Mesendoderm (in vitro differentiated cells): ENCODE results near the gene PTPRZ1.

ENCODE experiments used
- DNase-seq: peaks from one replicate; pipeline ENCODE4 v3.0.0; 2013
- H2AK5ac ChIP-seq: 2 replicates; pipeline ENCODE4 v1.6.1; 2013; ENCODE audit warnings: low read length, inconsistent platforms
- H2BK120ac ChIP-seq: 2 replicates; pipeline ENCODE4 v1.6.1; 2013; ENCODE audit warnings: low read depth, mild to moderate bottlenecking, low read length, moderate library complexity, mixed read lengths
- H2BK15ac ChIP-seq: replicated peaks from 2 replicates; pipeline ENCODE4 v1.6.1; 2013; ENCODE audit warnings: low read depth, mild to moderate bottlenecking, moderate library complexity
- H2BK5ac ChIP-seq: 2 replicates; pipeline ENCODE4 v1.6.1; 2013; ENCODE audit warnings: low read length, inconsistent platforms
- H3K18ac ChIP-seq: 2 replicates; pipeline ENCODE4 v1.6.1; 2013; ENCODE audit warnings: mild to moderate bottlenecking, low read length, mixed read lengths
- H3K23ac ChIP-seq: one replicate; pipeline ENCODE4 v1.6.1; 2013; ENCODE audit warnings: low read length
- H3K27ac ChIP-seq: 2 replicates; pipeline ENCODE4 v1.5.1; 2013; ENCODE audit warnings: low read depth, mild to moderate bottlenecking, inconsistent platforms, low read length, moderate library complexity
- H3K27me3 ChIP-seq: 2 replicates; pipeline ENCODE4 v1.6.1; 2013; ENCODE audit warnings: low read length, control low read depth, mild to moderate bottlenecking, inconsistent platforms; ENCODE audit not compliant: insufficient read depth, poor library complexity
- H3K36me3 ChIP-seq: 2 replicates; pipeline ENCODE4 v1.6.1; 2013; ENCODE audit warnings: low read length, inconsistent platforms; ENCODE audit not compliant: control insufficient read depth, insufficient read depth
- H3K4ac ChIP-seq: one replicate; pipeline ENCODE4 v1.6.1; 2013; ENCODE audit warnings: low read depth, mild to moderate bottlenecking, low read length, moderate library complexity
- H3K4me1 ChIP-seq: 2 replicates; pipeline ENCODE4 v1.6.1; 2013; ENCODE audit warnings: low read depth, low read length, inconsistent platforms; ENCODE audit not compliant: control insufficient read depth
- H3K4me2 ChIP-seq: 2 replicates; pipeline ENCODE4 v1.6.1; 2013; ENCODE audit warnings: low read length
- H3K4me3 ChIP-seq: 2 replicates; pipeline ENCODE4 v1.5.1; 2013; ENCODE audit warnings: mild to moderate bottlenecking, low read length
- H3K56ac ChIP-seq: one replicate; pipeline ENCODE4 v1.6.1; 2013; ENCODE audit warnings: low read length
- H3K79me1 ChIP-seq: 2 replicates; pipeline ENCODE4 v1.6.1; 2013; ENCODE audit warnings: low read length, inconsistent platforms
- H3K79me2 ChIP-seq: 2 replicates; pipeline ENCODE4 v1.6.1; 2013; ENCODE audit warnings: mild to moderate bottlenecking, low read length; ENCODE audit not compliant: control insufficient read depth, insufficient read depth
- H3K9ac ChIP-seq: 2 replicates; pipeline ENCODE4 v1.6.1; 2013; ENCODE audit warnings: low read length, inconsistent platforms
- H4K5ac ChIP-seq: one replicate; pipeline ENCODE4 v1.6.1; 2013; ENCODE audit warnings: low read length
- H4K8ac ChIP-seq: one replicate; pipeline ENCODE4 v1.6.1; 2013; ENCODE audit warnings: low read depth, mild to moderate bottlenecking, control low read depth, low read length, moderate library complexity
- WGBS: extraction: QIAGEN DNeasy Blood & Tissue Kit; methylation state at CpG from one replicate; pipeline ENCODE4 v1.1.7; 2013; ENCODE audit warnings: low lambda C conversion rate, missing lambda C conversion rate; ENCODE audit not compliant: insufficient coverage; ENCODE audit errors: extremely low coverage; 5-methylcytosine and 5-hydroxymethylcytosine counted together

The PTPRZ1 gene

DNA sequence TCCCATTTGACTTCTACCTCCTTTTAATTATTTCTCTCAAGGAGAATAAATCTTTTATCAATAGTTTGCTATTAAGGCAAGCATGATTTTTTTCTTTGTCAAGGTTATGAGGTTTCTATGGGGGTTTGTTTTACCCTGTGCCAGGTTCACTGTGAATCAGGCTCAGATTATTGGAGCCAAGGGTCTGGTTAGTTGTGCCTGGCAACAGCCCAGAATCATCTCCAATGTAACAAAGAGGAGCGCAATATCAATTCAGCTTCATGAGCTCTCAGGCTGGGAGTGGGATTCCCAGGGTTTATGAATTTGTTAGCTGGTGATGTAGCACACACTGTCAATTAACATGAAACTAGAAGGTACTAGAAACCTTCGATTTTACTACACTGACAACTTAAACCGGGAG is 197.9 kb downstream of the PTPRZ1 start:
- Histone ChIP-seq H2BK120ac (no peak overlapping the region), H3K4me3 (no peak overlapping the region), H3K36me3 (no peaks in the 10 kb centered on the region), H3K27ac (no peak overlapping the region), H3K4ac (no peak overlapping the region), H3K18ac (no peak overlapping the region), H2AK5ac (no peak overlapping the region), H3K27me3 (no peaks in the 10 kb centered on the region), H3K56ac (no peak overlapping the region), H3K79me1 (no peaks in the 10 kb centered on the region), H2BK15ac (no peak overlapping the region), H2BK5ac (no peak overlapping the region), H4K5ac (no peak overlapping the region), H3K9ac (no peak overlapping the region), H3K23ac (no peak overlapping the region), H3K4me2 (no peak overlapping the region), H3K79me2 (no peaks in the 10 kb centered on the region), H3K4me1 (no peaks in the 10 kb centered on the region), H4K8ac (no peak overlapping the region)
- no peak for DNase-seq
- no CpG with 5 or more reads among the region's 3 CpGs for WGBS

DNA sequence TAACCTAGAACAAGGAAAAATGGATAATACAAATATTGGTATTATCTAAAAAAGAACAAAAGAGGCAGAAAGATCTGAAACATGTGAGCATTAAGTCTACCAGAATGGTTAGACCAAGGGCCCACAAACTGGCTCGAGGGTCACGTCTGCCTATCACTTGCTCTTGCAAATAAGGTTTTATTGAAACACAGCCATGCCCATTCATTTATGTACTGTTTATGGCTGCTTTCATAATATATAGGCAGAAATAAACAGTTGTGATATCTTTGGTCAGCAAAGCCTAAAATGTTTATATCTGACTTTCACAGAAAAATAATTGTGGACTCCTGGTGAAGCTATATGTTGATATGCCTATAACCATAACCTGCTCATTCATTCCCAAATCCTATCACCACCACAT is 199.3 kb downstream of the PTPRZ1 start:
- no peaks in the 10 kb centered on the region for H3K36me3 ChIP-seq
- no peak overlapping the region for H2BK15ac ChIP-seq
- no CpG with 5 or more reads among the region's 2 CpGs for WGBS
- no peaks in the 10 kb centered on the region for H3K79me1 ChIP-seq
- H3K27ac ChIP-seq = no peak overlapping the region
- H4K8ac ChIP-seq = no peak overlapping the region
- no peak overlapping the region for H3K23ac ChIP-seq
- no peaks in the 10 kb centered on the region for H3K27me3 ChIP-seq
- no peaks in the 10 kb centered on the region for H3K79me2 ChIP-seq
- H3K18ac ChIP-seq = no peak overlapping the region
- no peak overlapping the region for H3K4me3 ChIP-seq
- H3K4me2 ChIP-seq = no peak overlapping the region
- H3K56ac ChIP-seq = no peak overlapping the region
- no peak for DNase-seq
- no peak overlapping the region for H3K9ac ChIP-seq
- H2BK120ac ChIP-seq = no peak overlapping the region
- H2BK5ac ChIP-seq = no peak overlapping the region
- H3K4ac ChIP-seq = no peak overlapping the region
- H2AK5ac ChIP-seq = no peak overlapping the region
- no peaks in the 10 kb centered on the region for H3K4me1 ChIP-seq
- no peak overlapping the region for H4K5ac ChIP-seq

DNA sequence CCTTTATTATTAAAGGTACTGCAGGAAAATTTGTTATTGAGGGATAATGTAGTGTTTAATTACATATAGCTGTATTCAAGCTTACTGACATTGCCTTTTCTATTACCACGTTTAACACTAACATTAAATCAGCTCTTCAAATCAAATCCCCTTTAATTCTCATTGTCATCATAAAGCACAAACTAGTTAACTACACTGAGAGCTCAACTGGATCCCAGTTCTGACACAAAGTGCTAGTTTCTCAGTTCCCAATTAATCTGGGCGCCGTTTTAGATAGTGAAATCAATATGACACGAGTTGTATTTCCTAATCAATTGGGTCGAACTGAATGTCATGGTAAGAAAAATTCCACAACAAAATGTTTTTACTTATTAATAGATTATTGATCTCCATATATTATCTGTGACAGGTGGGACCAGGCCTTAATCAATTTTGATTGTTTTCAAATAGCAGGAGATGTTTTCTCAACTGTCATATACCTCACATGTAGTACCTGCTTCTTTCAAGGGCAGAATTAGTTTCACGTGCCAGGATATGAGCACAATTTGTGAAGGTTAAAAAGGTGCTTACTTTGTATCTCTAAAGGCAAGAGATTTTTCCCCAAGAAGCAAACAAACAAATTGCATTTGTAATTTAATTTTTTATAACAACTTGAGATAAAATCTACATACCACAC is 200.1 kb downstream of the PTPRZ1 start:
- H3K27ac ChIP-seq = no peak overlapping the region
- H2BK15ac ChIP-seq = no peak overlapping the region
- H3K9ac ChIP-seq = no peak overlapping the region
- no peak overlapping the region for H3K56ac ChIP-seq
- no peak overlapping the region for H2BK120ac ChIP-seq
- no peak overlapping the region for H3K4me2 ChIP-seq
- no peak overlapping the region for H3K4me3 ChIP-seq
- no peak overlapping the region for H4K8ac ChIP-seq
- no peaks in the 10 kb centered on the region for H3K79me2 ChIP-seq
- H4K5ac ChIP-seq = no peak overlapping the region
- WGBS = 100% methylated on average over 1 of the region's 6 CpGs
- H3K4me1 ChIP-seq = no peaks in the 10 kb centered on the region
- no peak overlapping the region for H3K4ac ChIP-seq
- H3K36me3 ChIP-seq = no peaks in the 10 kb centered on the region
- no peak overlapping the region for H2BK5ac ChIP-seq
- no peak overlapping the region for H2AK5ac ChIP-seq
- no peaks in the 10 kb centered on the region for H3K79me1 ChIP-seq
- no peak for DNase-seq
- H3K18ac ChIP-seq = no peak overlapping the region
- no peaks in the 10 kb centered on the region for H3K27me3 ChIP-seq
- no peak overlapping the region for H3K23ac ChIP-seq

DNA sequence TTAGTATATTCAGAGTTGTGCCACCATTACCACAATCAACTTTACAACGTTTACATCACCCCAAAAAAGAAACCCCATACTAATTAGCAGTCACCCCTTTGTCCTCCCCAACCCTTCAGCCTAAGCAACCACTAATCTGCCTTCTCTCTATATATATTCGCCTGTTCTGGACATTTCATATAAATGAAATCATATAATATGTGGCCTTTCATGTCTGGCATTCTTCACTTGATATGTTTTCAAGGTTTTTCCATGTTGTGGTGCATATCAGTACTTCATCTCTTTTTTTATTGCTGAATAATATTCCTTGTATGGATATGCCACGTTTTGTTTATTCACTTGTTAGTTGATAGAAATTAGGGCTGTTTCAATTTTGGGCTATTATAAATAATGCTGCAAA is 200.7 kb downstream of the PTPRZ1 start:
- Histone ChIP-seq H4K8ac (no peak overlapping the region), H3K56ac (no peak overlapping the region), H3K79me1 (no peaks in the 10 kb centered on the region), H3K4me1 (no peaks in the 10 kb centered on the region), H3K4ac (no peak overlapping the region), H2AK5ac (no peak overlapping the region), H2BK120ac (no peak overlapping the region), H3K4me2 (no peak overlapping the region), H3K36me3 (no peaks in the 10 kb centered on the region), H3K79me2 (no peaks in the 10 kb centered on the region), H4K5ac (no peak overlapping the region), H3K27ac (no peak overlapping the region), H2BK15ac (no peak overlapping the region), H3K27me3 (no peaks in the 10 kb centered on the region), H3K18ac (no peak overlapping the region), H3K4me3 (no peak overlapping the region), H3K9ac (no peak overlapping the region), H2BK5ac (no peak overlapping the region), H3K23ac (no peak overlapping the region)
- 100% methylated on average over 1 of the region's 3 CpGs for WGBS
- no peak for DNase-seq

DNA sequence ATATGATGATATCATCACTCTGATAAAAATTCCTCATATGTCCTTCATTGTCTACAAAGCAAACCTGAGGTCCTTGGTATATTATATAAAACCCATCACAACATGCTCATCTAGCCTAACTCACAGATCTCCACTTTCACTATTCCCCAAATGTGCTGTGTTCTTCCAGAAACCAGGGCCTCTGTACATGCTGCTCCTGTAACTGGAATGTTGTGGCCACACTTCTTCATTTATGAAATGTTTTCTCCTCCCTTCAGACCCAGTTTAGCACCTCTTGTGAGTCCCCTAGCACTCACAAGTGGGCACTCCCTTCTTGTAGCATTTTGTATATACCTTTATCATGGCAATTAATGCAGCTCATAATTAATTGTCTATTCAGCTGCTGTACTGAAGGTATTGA is 209.2 kb downstream of the PTPRZ1 start:
- H2BK15ac ChIP-seq = no peak overlapping the region
- H4K8ac ChIP-seq = no peak overlapping the region
- H3K18ac ChIP-seq = no peak overlapping the region
- H3K79me1 ChIP-seq = no peaks in the 10 kb centered on the region
- H3K27me3 ChIP-seq = no peaks in the 10 kb centered on the region
- no peak overlapping the region for H2AK5ac ChIP-seq
- no peak overlapping the region for H4K5ac ChIP-seq
- no peak overlapping the region for H3K23ac ChIP-seq
- no peak overlapping the region for H3K4me2 ChIP-seq
- H3K56ac ChIP-seq = no peak overlapping the region
- no peak overlapping the region for H3K9ac ChIP-seq
- peaks cover 7% of the 10 kb centered on the region for H3K4me1 ChIP-seq
- H2BK120ac ChIP-seq = peak overlapping the region; percentile 82
- no peaks in the 10 kb centered on the region for H3K36me3 ChIP-seq
- DNase-seq = no peak
- H2BK5ac ChIP-seq = no peak overlapping the region
- H3K4ac ChIP-seq = no peak overlapping the region
- no peak overlapping the region for H3K4me3 ChIP-seq
- no peaks in the 10 kb centered on the region for H3K79me2 ChIP-seq
- no peak overlapping the region for H3K27ac ChIP-seq

DNA sequence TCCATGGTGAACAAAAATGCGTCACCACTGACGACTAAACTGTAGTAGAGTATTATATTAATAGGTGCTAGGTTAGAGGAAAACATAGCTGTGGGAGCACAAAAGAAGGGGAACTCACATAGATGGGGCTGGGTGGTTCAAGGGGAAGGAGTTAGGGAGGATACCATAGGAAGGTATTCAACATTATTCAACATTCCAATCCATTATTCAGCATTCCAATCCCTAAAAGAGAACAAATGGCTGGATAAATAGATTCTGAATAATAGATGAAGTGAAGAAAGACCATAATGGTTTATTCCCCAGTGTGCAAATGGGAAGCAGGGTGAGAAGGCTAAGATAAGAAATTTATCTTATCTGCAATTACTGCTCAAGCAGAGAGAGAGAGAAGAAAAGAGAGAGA is 209.7 kb downstream of the PTPRZ1 start:
- Histone ChIP-seq H3K79me2 (no peaks in the 10 kb centered on the region), H2BK120ac (no peak overlapping the region), H3K4ac (no peak overlapping the region), H3K4me1 (peaks cover 7% of the 10 kb centered on the region), H3K56ac (no peak overlapping the region), H3K36me3 (no peaks in the 10 kb centered on the region), H3K27me3 (no peaks in the 10 kb centered on the region), H3K4me2 (no peak overlapping the region), H2BK5ac (no peak overlapping the region), H3K18ac (no peak overlapping the region), H3K4me3 (no peak overlapping the region), H3K9ac (no peak overlapping the region), H3K27ac (no peak overlapping the region), H3K79me1 (no peaks in the 10 kb centered on the region), H2AK5ac (no peak overlapping the region), H2BK15ac (no peak overlapping the region), H4K8ac (no peak overlapping the region), H4K5ac (no peak overlapping the region), H3K23ac (no peak overlapping the region)
- peak; percentile 75 for DNase-seq
- no CpG with 5 or more reads among the region's 2 CpGs for WGBS
